Temporal lobe (tissue), 1 donor: Measurements from ENCODE around the gene APOL4. TPM values are rescaled to one million over a fixed set of nuclear protein-coding genes. Genes with fewer than 3 reads are reported as not detected.

Experiments
- total RNA-seq: library from RNA; depleted of rRNA; stranded (reverse); fragments of >200 nt; gene quantifications from one replicate; pipeline ENCODE4 v1.2.3, GENCODE V29; 2014

APOL4 gene
- total RNA-seq, 1 donor from 2014 or later: 9.3 TPM

Other genes with a start within 250 kb of the APOL4 start
- gene RBFOX2, start 173.0 kb downstream of the APOL4 start, total RNA-seq: 394 TPM
- gene APOL3, start 41.1 kb downstream of the APOL4 start, total RNA-seq: 1.2 TPM
- 6.1 TPM for gene APOL2, start 37.7 kb upstream of the APOL4 start, total RNA-seq
- 0.74 TPM for gene APOL1, start 51.3 kb upstream of the APOL4 start, total RNA-seq
- 31.0 TPM for gene MYH9, start 186.2 kb upstream of the APOL4 start, total RNA-seq